ENCODE data around the gene LAT.

- TF ChIP-seq, protein P1, sequence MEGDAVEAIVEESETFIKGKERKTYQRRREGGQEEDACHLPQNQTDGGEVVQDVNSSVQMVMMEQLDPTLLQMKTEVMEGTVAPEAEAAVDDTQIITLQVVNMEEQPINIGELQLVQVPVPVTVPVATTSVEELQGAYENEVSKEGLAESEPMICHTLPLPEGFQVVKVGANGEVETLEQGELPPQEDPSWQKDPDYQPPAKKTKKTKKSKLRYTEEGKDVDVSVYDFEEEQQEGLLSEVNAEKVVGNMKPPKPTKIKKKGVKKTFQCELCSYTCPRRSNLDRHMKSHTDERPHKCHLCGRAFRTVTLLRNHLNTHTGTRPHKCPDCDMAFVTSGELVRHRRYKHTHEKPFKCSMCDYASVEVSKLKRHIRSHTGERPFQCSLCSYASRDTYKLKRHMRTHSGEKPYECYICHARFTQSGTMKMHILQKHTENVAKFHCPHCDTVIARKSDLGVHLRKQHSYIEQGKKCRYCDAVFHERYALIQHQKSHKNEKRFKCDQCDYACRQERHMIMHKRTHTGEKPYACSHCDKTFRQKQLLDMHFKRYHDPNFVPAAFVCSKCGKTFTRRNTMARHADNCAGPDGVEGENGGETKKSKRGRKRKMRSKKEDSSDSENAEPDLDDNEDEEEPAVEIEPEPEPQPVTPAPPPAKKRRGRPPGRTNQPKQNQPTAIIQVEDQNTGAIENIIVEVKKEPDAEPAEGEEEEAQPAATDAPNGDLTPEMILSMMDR (IDR thresholded peaks at IDR 0.05): no peak
- TF ChIP-seq POLR2A (IDR thresholded peaks at IDR 0.05) (no peak), EP300 (IDR thresholded peaks at IDR 0.05) (no peak), POLR2AphosphoS5 (IDR thresholded peaks at IDR 0.05) (no peak)
Measured at GRCh38 chr16:29012913-29013553, 28.2 kb downstream of the LAT start.
